ENCODE measurements around the gene SEPTIN12. TPM values are rescaled to one million over a fixed set of nuclear protein-coding genes. Genes with fewer than 3 reads are reported as not detected.

Gene SEPTIN12
- polyA plus RNA-seq, 2 donors: 0.07 TPM; not detected in 1

- peaks cover 7 to 22% of the 10 kb centered on the region in 2 donors for H3K36me3 ChIP-seq (ENCODE audit: control insufficient read depth in 2 of 2, insufficient read depth in 2 of 2, low read length in 1 of 2)
- H3K4me3 ChIP-seq (ENCODE audit: low read depth in 1 of 2, low read length in 2 of 2): no peak overlapping the region
- H3K4me1 ChIP-seq (ENCODE audit: control insufficient read depth in 2 of 2, insufficient read depth in 2 of 2, low read length in 1 of 2): peaks cover 0 to 16% of the 10 kb centered on the region in 2 donors
- H3K9me3 ChIP-seq (ENCODE audit: control insufficient read depth in 2 of 2, insufficient read depth in 1 of 2, low read depth in 1 of 2, low read length in 1 of 2): no peaks in the 10 kb centered on the region
- no peaks in the 10 kb centered on the region for H3K27me3 ChIP-seq (ENCODE audit: control insufficient read depth in 1 of 2, insufficient read depth in 2 of 2, low read length in 2 of 2)
- H3K27ac ChIP-seq (ENCODE audit: low read depth in 2 of 2, low read length in 1 of 2): no peak overlapping the region
- 82 to 84% methylated on average over 26 of the region's 26 CpGs for WGBS, 2 donors
These were observed 16.0 kb upstream of the SEPTIN12 start for GRCh38 chr16:4803898-4804762.

GRCh38 chr16:4803401-4803844 lies 15.3 kb upstream of the SEPTIN12 start:
- peaks cover 0 to 16% of the 10 kb centered on the region in 2 donors for H3K4me1 ChIP-seq (ENCODE audit: control insufficient read depth in 2 of 2, insufficient read depth in 2 of 2, low read length in 1 of 2)
- no peak overlapping the region for H3K27ac ChIP-seq (ENCODE audit: low read depth in 2 of 2, low read length in 1 of 2)
- WGBS, 2 donors: 44 to 45% methylated on average over 8 of the region's 8 CpGs
- no peaks in the 10 kb centered on the region for H3K9me3 ChIP-seq (ENCODE audit: control insufficient read depth in 2 of 2, insufficient read depth in 1 of 2, low read depth in 1 of 2, low read length in 1 of 2)
- no peaks in the 10 kb centered on the region for H3K27me3 ChIP-seq (ENCODE audit: control insufficient read depth in 1 of 2, insufficient read depth in 2 of 2, low read length in 2 of 2)
- no peak overlapping the region for H3K4me3 ChIP-seq (ENCODE audit: low read depth in 1 of 2, low read length in 2 of 2)
- H3K36me3 ChIP-seq (ENCODE audit: control insufficient read depth in 2 of 2, insufficient read depth in 2 of 2, low read length in 1 of 2): peaks cover 9 to 25% of the 10 kb centered on the region in 2 donors

- WGBS, 2 donors: 1% methylated on average over 43 to 59 of the region's 59 CpGs
- Histone ChIP-seq H3K27ac (ENCODE audit: low read depth in 2 of 2, low read length in 1 of 2) (peak overlapping the region; percentile 92 to 96), H3K9me3 (ENCODE audit: control insufficient read depth in 2 of 2, insufficient read depth in 1 of 2, low read depth in 1 of 2, low read length in 1 of 2) (no peaks in the 10 kb centered on the region), H3K4me1 (ENCODE audit: control insufficient read depth in 2 of 2, insufficient read depth in 2 of 2, low read length in 1 of 2) (peaks cover 0 to 16% of the 10 kb centered on the region in 2 donors), H3K36me3 (ENCODE audit: control insufficient read depth in 2 of 2, insufficient read depth in 2 of 2, low read length in 1 of 2) (peaks cover 10 to 28% of the 10 kb centered on the region in 2 donors), H3K27me3 (ENCODE audit: control insufficient read depth in 1 of 2, insufficient read depth in 2 of 2, low read length in 2 of 2) (no peaks in the 10 kb centered on the region), H3K4me3 (ENCODE audit: low read depth in 1 of 2, low read length in 2 of 2) (peak overlapping the region; percentile 66 to 75)
These were observed 14.6 kb upstream of the SEPTIN12 start for GRCh38 chr16:4802659-4803287.

GRCh38 chr16:4801962-4802658 lies 14.0 kb upstream of the SEPTIN12 start, which contains the start of gene ROGDI:
ROGDI (minus strand) TSS chr16:4802633; CDS start chr16:4802571, 62 bp downstream.
- H3K9me3 ChIP-seq (ENCODE audit: control insufficient read depth in 2 of 2, insufficient read depth in 1 of 2, low read depth in 1 of 2, low read length in 1 of 2): no peaks in the 10 kb centered on the region
- peaks cover 0 to 16% of the 10 kb centered on the region in 2 donors for H3K4me1 ChIP-seq (ENCODE audit: control insufficient read depth in 2 of 2, insufficient read depth in 2 of 2, low read length in 1 of 2)
- peaks cover 14 to 33% of the 10 kb centered on the region in 2 donors for H3K36me3 ChIP-seq (ENCODE audit: control insufficient read depth in 2 of 2, insufficient read depth in 2 of 2, low read length in 1 of 2)
- H3K27ac ChIP-seq (ENCODE audit: low read depth in 2 of 2, low read length in 1 of 2): peak within 1 kb of the TSS; percentile 92 to 96
- 1% methylated on average over 64 to 70 of the region's 70 CpGs for WGBS, 2 donors
- no peaks in the 10 kb centered on the region for H3K27me3 ChIP-seq (ENCODE audit: control insufficient read depth in 1 of 2, insufficient read depth in 2 of 2, low read length in 2 of 2)
- H3K4me3 ChIP-seq (ENCODE audit: low read depth in 1 of 2, low read length in 2 of 2): peak within 1 kb of the TSS; percentile 66 to 75

GRCh38 chr16:4801051-4801961 lies 13.2 kb upstream of the SEPTIN12 start:
- peak overlapping the region; percentile 92 to 96 for H3K27ac ChIP-seq (ENCODE audit: low read depth in 2 of 2, low read length in 1 of 2)
- H3K36me3 ChIP-seq (ENCODE audit: control insufficient read depth in 2 of 2, insufficient read depth in 2 of 2, low read length in 1 of 2): peaks cover 14 to 33% of the 10 kb centered on the region in 2 donors
- H3K27me3 ChIP-seq (ENCODE audit: control insufficient read depth in 1 of 2, insufficient read depth in 2 of 2, low read length in 2 of 2): no peaks in the 10 kb centered on the region
- WGBS, 2 donors: 40 to 41% methylated on average over 26 to 29 of the region's 29 CpGs
- H3K4me3 ChIP-seq (ENCODE audit: low read depth in 1 of 2, low read length in 2 of 2): peak overlapping the region; percentile 66 to 75
- H3K9me3 ChIP-seq (ENCODE audit: control insufficient read depth in 2 of 2, insufficient read depth in 1 of 2, low read depth in 1 of 2, low read length in 1 of 2): no peaks in the 10 kb centered on the region
- peaks cover 0 to 16% of the 10 kb centered on the region in 2 donors for H3K4me1 ChIP-seq (ENCODE audit: control insufficient read depth in 2 of 2, insufficient read depth in 2 of 2, low read length in 1 of 2)

GRCh38 chr16:4800290-4801041 lies 12.3 kb upstream of the SEPTIN12 start:
- 50 to 56% methylated on average over 17 of the region's 17 CpGs for WGBS, 2 donors
- H3K4me1 ChIP-seq (ENCODE audit: control insufficient read depth in 2 of 2, insufficient read depth in 2 of 2, low read length in 1 of 2): peaks cover 0 to 16% of the 10 kb centered on the region in 2 donors
- peak overlapping the region; percentile 28 to 47 for H3K27ac ChIP-seq (ENCODE audit: low read depth in 2 of 2, low read length in 1 of 2)
- no peak overlapping the region for H3K4me3 ChIP-seq (ENCODE audit: low read depth in 1 of 2, low read length in 2 of 2)
- H3K36me3 ChIP-seq (ENCODE audit: control insufficient read depth in 2 of 2, insufficient read depth in 2 of 2, low read length in 1 of 2): peaks cover 14 to 36% of the 10 kb centered on the region in 2 donors
- no peaks in the 10 kb centered on the region for H3K9me3 ChIP-seq (ENCODE audit: control insufficient read depth in 2 of 2, insufficient read depth in 1 of 2, low read depth in 1 of 2, low read length in 1 of 2)
- H3K27me3 ChIP-seq (ENCODE audit: control insufficient read depth in 1 of 2, insufficient read depth in 2 of 2, low read length in 2 of 2): no peaks in the 10 kb centered on the region

- Histone ChIP-seq H3K4me3 (ENCODE audit: low read depth in 1 of 2, low read length in 2 of 2) (no peak overlapping the region), H3K4me1 (ENCODE audit: control insufficient read depth in 2 of 2, insufficient read depth in 2 of 2, low read length in 1 of 2) (peaks cover 0 to 16% of the 10 kb centered on the region in 2 donors), H3K27me3 (ENCODE audit: control insufficient read depth in 1 of 2, insufficient read depth in 2 of 2, low read length in 2 of 2) (no peaks in the 10 kb centered on the region), H3K36me3 (ENCODE audit: control insufficient read depth in 2 of 2, insufficient read depth in 2 of 2, low read length in 1 of 2) (peaks cover 7 to 27% of the 10 kb centered on the region in 2 donors), H3K9me3 (ENCODE audit: control insufficient read depth in 2 of 2, insufficient read depth in 1 of 2, low read depth in 1 of 2, low read length in 1 of 2) (no peaks in the 10 kb centered on the region), H3K27ac (ENCODE audit: low read depth in 2 of 2, low read length in 1 of 2) (no peak overlapping the region)
- WGBS, 2 donors: 91% methylated on average over 19 of the region's 19 CpGs
These were observed 11.2 kb upstream of the SEPTIN12 start for GRCh38 chr16:4799171-4799855.

GRCh38 chr16:4798456-4798855 lies 10.3 kb upstream of the SEPTIN12 start:
- WGBS, 2 donors: 92 to 94% methylated on average over 16 of the region's 16 CpGs
- no peak overlapping the region for H3K4me3 ChIP-seq (ENCODE audit: low read depth in 1 of 2, low read length in 2 of 2)
- no peaks in the 10 kb centered on the region for H3K27me3 ChIP-seq (ENCODE audit: control insufficient read depth in 1 of 2, insufficient read depth in 2 of 2, low read length in 2 of 2)
- H3K36me3 ChIP-seq (ENCODE audit: control insufficient read depth in 2 of 2, insufficient read depth in 2 of 2, low read length in 1 of 2): peaks cover 7 to 23% of the 10 kb centered on the region in 2 donors
- no peaks in the 10 kb centered on the region for H3K9me3 ChIP-seq (ENCODE audit: control insufficient read depth in 2 of 2, insufficient read depth in 1 of 2, low read depth in 1 of 2, low read length in 1 of 2)
- H3K4me1 ChIP-seq (ENCODE audit: control insufficient read depth in 2 of 2, insufficient read depth in 2 of 2, low read length in 1 of 2): peaks cover 0 to 16% of the 10 kb centered on the region in 2 donors
- no peak overlapping the region for H3K27ac ChIP-seq (ENCODE audit: low read depth in 2 of 2, low read length in 1 of 2)

Data from esophagus (tissue), 2 donors.